Osteocyte (in vitro differentiated cells): ENCODE results near the gene GCFC2. TPM values are rescaled to one million over a fixed set of nuclear protein-coding genes. Genes with fewer than 3 reads are reported as not detected.
"Not testable (repeated sequence)": the region's sequence is repeated elsewhere in the genome, so short reads cannot be mapped to it uniquely, and the experiment has no call there.

Experiments
- DNase-seq: peaks from one replicate; pipeline ENCODE4 v3.0.0; 2021; ENCODE audit warnings: mixed read lengths; ENCODE audit not compliant: unreplicated experiment; ENCODE audit errors: extremely low spot score
- H3K27ac Mint-ChIP-seq: one replicate; pipeline ENCODE4 v1.8.0; 2021; ENCODE audit warnings: mild to moderate bottlenecking, mixed read lengths; ENCODE audit not compliant: unreplicated experiment
- H3K27me3 Mint-ChIP-seq: one replicate; pipeline ENCODE4 v1.8.0; 2021; ENCODE audit warnings: mixed read lengths; ENCODE audit not compliant: unreplicated experiment
- H3K36me3 Mint-ChIP-seq: one replicate; pipeline ENCODE4 v1.8.0; 2021; ENCODE audit warnings: mixed read lengths; ENCODE audit not compliant: unreplicated experiment
- H3K4me1 Mint-ChIP-seq: one replicate; pipeline ENCODE4 v1.8.0; 2021; ENCODE audit warnings: mixed read lengths; ENCODE audit not compliant: unreplicated experiment
- H3K4me3 Mint-ChIP-seq: one replicate; pipeline ENCODE4 v1.8.0; 2021; ENCODE audit warnings: mild to moderate bottlenecking, moderate library complexity, mixed read lengths; ENCODE audit not compliant: unreplicated experiment
- H3K9me3 Mint-ChIP-seq: one replicate; pipeline ENCODE4 v1.8.0; 2021; ENCODE audit warnings: mixed read lengths; ENCODE audit not compliant: unreplicated experiment
- total RNA-seq: library from RNA; stranded (reverse); gene quantifications from 2 replicates; pipeline ENCODE4 v1.2.1, GENCODE V29; 2021
- TF ChIP-seq, protein P1 (sequence below): fragments of 200-600 bp; sonication (generic); IDR thresholded peaks from 2 replicates; pipeline ENCODE4 v1.5.0; 2021; ENCODE audit warnings: antibody characterized with exemption, mild to moderate bottlenecking, moderate library complexity

The GCFC2 gene
- total RNA-seq, 1 donor from 2014 or later, result 13.2 TPM

DNA sequence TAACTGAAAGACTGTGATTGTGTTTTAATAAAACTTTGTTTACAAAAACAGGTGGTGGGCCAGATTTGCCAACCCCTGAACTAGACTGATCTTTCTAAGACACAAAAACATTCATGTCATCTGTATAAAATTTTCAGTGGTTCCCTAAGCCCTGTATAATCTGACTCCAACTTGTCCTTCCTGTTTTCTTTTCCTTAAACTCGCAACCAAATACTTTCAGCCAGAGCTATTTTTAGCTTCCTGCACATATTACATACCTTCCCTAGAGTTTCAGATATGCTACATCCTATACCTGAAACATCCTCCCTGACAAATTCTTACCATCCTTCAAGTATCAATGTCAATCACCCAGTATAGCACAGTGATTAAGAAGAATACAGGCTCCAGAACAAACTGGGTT, 4.8 kb downstream of the GCFC2 start:
- no peak overlapping the region for H3K27ac Mint-ChIP-seq
- H3K4me3 Mint-ChIP-seq, result no peak overlapping the region
- H3K9me3 Mint-ChIP-seq, result no peaks in the 10 kb centered on the region
- H3K36me3 Mint-ChIP-seq, result peaks cover 41% of the 10 kb centered on the region
- H3K4me1 Mint-ChIP-seq, result peaks cover 28% of the 10 kb centered on the region
- TF ChIP-seq, protein P1, sequence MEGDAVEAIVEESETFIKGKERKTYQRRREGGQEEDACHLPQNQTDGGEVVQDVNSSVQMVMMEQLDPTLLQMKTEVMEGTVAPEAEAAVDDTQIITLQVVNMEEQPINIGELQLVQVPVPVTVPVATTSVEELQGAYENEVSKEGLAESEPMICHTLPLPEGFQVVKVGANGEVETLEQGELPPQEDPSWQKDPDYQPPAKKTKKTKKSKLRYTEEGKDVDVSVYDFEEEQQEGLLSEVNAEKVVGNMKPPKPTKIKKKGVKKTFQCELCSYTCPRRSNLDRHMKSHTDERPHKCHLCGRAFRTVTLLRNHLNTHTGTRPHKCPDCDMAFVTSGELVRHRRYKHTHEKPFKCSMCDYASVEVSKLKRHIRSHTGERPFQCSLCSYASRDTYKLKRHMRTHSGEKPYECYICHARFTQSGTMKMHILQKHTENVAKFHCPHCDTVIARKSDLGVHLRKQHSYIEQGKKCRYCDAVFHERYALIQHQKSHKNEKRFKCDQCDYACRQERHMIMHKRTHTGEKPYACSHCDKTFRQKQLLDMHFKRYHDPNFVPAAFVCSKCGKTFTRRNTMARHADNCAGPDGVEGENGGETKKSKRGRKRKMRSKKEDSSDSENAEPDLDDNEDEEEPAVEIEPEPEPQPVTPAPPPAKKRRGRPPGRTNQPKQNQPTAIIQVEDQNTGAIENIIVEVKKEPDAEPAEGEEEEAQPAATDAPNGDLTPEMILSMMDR, result no peak
- DNase-seq, result no peak
- H3K27me3 Mint-ChIP-seq, result no peaks in the 10 kb centered on the region

DNA sequence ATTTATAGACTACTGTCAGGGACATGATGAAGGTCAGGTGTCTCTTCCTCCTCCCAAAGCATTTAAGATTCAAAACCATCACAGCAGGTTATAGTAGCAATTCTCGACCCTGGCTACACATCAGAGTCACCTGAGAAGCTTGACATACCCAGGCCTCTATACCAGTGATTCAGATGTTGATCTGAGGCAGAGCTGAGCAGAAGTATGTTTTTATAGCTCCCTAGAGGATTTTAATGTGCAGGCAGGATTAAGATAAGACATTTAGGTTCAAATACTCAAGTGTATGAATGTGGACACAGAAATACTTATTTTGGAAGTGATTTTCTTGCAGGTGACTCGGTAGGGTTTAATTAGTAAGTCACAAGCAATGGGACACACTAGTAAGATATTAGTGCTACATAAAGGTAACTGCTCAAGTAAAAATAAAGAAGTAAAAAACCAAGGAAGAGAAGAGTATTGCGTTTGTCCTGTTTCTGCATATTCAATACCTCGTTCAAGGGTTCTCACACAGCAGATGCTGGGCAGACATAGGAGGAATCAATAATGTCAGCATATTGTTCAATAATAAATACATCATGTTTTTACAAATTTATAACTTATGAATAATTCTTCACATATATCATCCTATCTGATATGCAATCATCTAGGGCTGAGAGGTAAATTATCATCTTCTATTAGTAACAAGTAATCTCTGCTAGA, 7.0 kb downstream of the GCFC2 start:
- no peak for DNase-seq
- peaks cover 13% of the 10 kb centered on the region for H3K4me1 Mint-ChIP-seq
- H3K27me3 Mint-ChIP-seq, result no peaks in the 10 kb centered on the region
- peaks cover 53% of the 10 kb centered on the region for H3K36me3 Mint-ChIP-seq
- TF ChIP-seq, protein P1, result no peak
- H3K9me3 Mint-ChIP-seq, result no peaks in the 10 kb centered on the region
- no peak overlapping the region for H3K27ac Mint-ChIP-seq
- H3K4me3 Mint-ChIP-seq, result no peak overlapping the region

DNA sequence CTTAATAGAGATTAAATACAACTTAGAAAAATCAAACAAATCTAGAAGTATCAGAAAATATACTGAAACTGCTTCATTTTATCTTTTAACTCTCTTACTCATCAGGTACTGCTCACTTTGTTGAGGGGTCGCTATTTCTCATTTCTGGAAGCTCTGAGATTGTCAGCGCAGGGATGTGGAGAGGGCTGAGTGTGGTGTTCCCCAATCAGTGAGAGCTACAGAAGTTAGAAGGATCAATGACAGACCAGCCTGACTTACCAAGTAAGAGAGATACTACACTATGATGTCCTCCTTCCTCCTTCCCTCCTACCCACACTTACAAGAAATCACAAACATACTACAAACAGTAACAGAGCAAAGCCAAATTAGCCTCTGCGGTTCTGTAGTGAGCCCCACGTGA, 8.1 kb downstream of the GCFC2 start:
- Mint-ChIP-seq H3K9me3 (no peaks in the 10 kb centered on the region), H3K4me3 (no peak overlapping the region), H3K27me3 (no peaks in the 10 kb centered on the region), H3K4me1 (peaks cover 7% of the 10 kb centered on the region), H3K27ac (no peak overlapping the region), H3K36me3 (peaks cover 65% of the 10 kb centered on the region)
- TF ChIP-seq, protein P1, result no peak
- no peak for DNase-seq

DNA sequence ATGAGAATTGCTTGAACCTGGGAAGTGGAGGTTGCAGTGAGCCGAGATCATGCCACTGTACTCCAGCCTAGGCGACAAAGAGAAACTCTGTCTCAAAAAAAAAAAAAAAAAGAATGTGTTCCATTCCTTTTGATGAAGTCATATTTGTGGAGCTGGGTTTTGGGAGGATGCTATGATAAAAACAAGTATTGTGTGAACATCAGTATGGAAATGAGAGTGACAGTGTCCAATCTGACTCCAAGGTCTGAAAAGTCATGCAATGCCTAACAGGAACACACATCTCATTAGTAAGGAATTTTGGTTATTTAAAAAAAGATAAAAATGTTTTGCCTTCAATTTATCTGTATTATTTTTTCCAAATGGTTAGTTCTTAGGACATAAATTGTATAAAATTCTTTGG, 11.8 kb downstream of the GCFC2 start:
- no peak for DNase-seq
- Mint-ChIP-seq H3K4me1 (no peaks in the 10 kb centered on the region), H3K27ac (no peak overlapping the region), H3K4me3 (no peak overlapping the region), H3K27me3 (no peaks in the 10 kb centered on the region), H3K36me3 (peaks cover 56% of the 10 kb centered on the region), H3K9me3 (no peaks in the 10 kb centered on the region)
- TF ChIP-seq, protein P1, result no peak

DNA sequence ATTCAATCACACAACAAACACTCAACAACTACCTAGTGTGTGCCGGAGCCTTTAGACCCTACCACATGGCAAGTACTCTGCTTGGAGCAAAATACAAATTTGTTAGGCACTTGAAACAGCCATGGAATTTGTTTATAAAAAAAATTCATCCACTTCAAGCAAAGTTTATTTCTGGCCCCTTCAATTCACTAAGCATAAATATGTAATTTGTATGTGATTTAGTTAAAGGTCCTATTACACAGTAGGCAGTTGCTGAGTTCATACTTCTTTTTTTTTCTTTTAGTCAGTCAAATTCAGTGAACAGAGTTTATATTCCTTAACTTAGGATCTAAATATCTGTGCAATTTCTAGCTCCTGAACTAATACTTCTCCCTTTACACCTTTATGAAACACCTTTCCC, 22.5 kb downstream of the GCFC2 start:
- Mint-ChIP-seq H3K4me1 (no peaks in the 10 kb centered on the region), H3K4me3 (no peak overlapping the region), H3K27ac (no peak overlapping the region), H3K27me3 (no peaks in the 10 kb centered on the region), H3K36me3 (peaks cover 56% of the 10 kb centered on the region), H3K9me3 (peaks cover 5% of the 10 kb centered on the region)
- TF ChIP-seq, protein P1, result no peak
- no peak for DNase-seq

DNA sequence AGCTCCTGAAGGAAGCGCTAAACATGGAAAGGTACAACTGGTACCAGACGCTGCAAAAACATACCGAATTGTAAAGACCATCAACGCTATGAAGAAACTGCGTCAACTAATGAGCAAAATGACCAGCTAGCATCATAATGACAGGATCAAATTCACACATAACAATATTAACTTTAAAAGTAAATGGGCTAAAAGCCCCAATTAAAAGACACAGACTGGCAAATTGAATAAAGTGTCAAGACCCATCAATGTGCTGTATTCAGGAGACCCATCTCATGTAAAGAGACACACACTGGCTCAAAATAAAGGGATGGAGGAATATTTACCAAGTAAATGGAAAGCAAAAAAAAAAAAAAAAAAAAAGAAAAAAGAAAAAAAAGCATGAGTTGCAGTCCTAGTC, 27.3 kb downstream of the GCFC2 start:
- not testable (repeated sequence) for H3K9me3 Mint-ChIP-seq, H3K27me3 Mint-ChIP-seq, H3K4me1 Mint-ChIP-seq, DNase-seq, H3K27ac Mint-ChIP-seq, H3K4me3 Mint-ChIP-seq
- H3K36me3 Mint-ChIP-seq, result peaks cover 44% of the 10 kb centered on the region
